ENCODE results near the gene ETFRF1.

ETFRF1 gene

GRCh38 chr12:25195056-25195971 lies at the start of gene ETFRF1, which contains the start of gene DNAI7:
TSS of gene ETFRF1 (plus strand) at chr12:25195237. CDS start at chr12:25203957, 8,720 bp downstream.
TSS of gene DNAI7 (minus strand) at chr12:25195160. CDS start at chr12:25195078, 82 bp downstream.
- peak; percentile 95 for DNase-seq (ENCODE audit: low spot score)
- FAIRE-seq: peak; percentile 13

- DNase-seq (ENCODE audit: low spot score) (no peak), FAIRE-seq (no peak)
Observed at GRCh38 chr12:25146686-25147085, 48.4 kb upstream of the ETFRF1 start.

- DNase-seq (ENCODE audit: low spot score) (peak; percentile 82), FAIRE-seq (peak; percentile 88)
Observed at GRCh38 chr12:25151476-25151875, 43.6 kb upstream of the ETFRF1 start.

GRCh38 chr12:25152055-25152454 lies 43.0 kb upstream of the ETFRF1 start:
- FAIRE-seq: no peak
- DNase-seq (ENCODE audit: low spot score): no peak

DNA sequence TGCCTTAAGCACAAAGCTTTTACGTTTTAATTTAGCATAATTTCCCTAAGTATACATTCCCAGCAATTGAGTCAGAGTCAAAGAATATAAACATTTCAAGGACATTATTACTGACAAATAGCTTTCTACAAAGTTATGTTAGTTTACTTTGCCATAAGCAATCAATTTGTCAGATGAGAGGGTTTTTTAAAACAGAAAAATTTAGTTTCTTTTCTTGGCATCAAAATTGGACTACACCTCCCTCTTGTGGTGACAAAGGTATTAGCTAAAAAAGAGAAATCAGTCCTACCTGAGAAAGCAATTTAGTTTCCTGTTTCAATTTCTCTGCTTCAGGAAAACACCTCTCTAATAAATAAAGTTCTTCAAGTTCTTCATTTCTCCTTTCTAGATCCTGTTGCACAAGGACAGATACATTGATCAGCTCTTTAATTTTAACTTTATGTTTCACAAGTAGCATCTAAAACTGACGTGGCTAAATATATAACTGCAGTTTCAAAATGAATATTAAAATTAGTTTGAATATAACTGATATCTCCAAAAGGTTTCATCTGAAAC lies 39.9 kb upstream of the ETFRF1 start:
- DNase-seq (ENCODE audit: low spot score): peak; percentile 28
- no peak for FAIRE-seq

- no peak for FAIRE-seq
- no peak for DNase-seq (ENCODE audit: low spot score)
Observed at GRCh38 chr12:25156061-25156460, 39.0 kb upstream of the ETFRF1 start.

GRCh38 chr12:25162866-25163265 lies 32.2 kb upstream of the ETFRF1 start:
- DNase-seq (ENCODE audit: low spot score) (no peak), FAIRE-seq (no peak)

DNA sequence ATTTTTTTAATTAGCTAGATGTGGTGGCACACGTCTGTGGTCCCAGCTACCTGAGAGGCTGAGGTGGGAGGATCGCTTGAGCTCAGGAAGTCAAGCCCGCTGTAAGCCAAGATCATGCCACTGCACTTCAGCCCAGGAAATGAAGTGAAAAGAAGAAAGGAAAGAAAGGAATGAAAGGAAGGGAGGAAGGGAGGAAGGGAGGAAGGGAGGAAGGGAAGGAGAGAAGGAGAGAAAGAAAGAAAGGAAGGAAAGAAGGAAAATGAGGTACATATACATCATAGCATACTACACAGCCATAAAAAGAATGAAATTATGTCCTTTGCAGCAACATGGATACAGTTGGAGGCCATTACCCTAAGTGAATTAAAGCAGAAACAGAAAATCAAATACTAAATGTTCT lies 12.3 kb upstream of the ETFRF1 start:
- no peak for DNase-seq (ENCODE audit: low spot score)
- FAIRE-seq: peak; percentile 37

DNA sequence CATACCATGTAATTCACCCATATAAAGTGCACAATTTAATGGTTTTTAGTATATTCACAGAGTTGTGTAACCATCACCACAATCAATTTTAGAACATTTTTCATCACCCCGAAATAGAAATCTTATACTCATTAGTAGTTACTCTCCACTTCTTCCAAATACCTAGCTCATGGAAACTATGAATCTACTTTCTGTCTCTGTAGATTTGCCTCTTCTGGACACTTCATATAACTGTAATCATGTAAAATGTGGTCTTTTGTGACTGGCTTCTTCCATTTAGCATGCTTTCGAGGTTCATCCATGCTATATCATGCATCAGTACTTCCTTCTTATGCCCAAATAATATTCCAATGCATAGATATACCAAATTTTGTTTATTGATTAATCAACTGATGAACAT lies 10.9 kb upstream of the ETFRF1 start:
- FAIRE-seq: no peak
- DNase-seq (ENCODE audit: low spot score): no peak

DNA sequence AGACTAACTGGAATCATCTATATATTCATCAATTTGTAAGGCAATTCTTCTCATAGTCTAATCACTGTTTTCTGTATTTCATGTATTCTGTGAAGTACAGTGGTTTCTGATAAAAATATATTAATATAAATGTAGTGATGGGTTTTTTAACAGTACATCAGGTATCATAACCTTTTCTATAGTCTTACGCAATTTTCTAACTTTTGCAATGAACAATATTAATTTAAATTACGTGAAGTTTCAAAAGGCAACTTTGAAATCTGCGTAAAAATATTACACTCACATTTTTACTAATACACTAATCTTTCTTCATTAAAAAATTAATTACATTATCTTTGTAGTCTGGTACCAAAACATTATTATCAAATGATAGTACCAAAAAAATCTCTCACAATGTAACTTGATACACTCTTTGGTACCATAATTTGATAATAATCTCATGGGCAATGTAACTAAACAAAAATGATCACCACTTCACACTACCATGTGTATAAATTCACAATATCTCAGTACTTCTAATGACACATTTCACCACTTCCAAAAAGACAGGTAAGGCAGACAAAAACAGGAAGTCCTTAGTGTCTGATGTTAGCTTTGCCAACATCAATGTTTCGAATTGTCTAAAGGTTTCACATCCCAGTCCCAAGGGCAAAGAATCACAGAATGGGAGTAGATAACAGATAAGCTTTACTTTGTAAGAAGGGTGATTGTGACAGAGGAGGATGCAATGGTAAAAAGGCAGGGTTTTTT lies 8.8 kb upstream of the ETFRF1 start:
- DNase-seq (ENCODE audit: low spot score): no peak
- FAIRE-seq: no peak

- no peak for FAIRE-seq
Observed at GRCh38 chr12:25186788-25187402, 8.1 kb upstream of the ETFRF1 start.

GRCh38 chr12:25187781-25188180 lies 7.3 kb upstream of the ETFRF1 start:
- DNase-seq (ENCODE audit: low spot score): peak; percentile 52

More at GRCh38 chr12:25186788-25187402, 8.1 kb upstream of the ETFRF1 start:
- DNase-seq (ENCODE audit: low spot score): no peak

GRCh38 chr12:25189656-25190055 lies 5.4 kb upstream of the ETFRF1 start:
- DNase-seq (ENCODE audit: low spot score) (no peak), FAIRE-seq (no peak)

More at GRCh38 chr12:25187781-25188180, 7.3 kb upstream of the ETFRF1 start:
- FAIRE-seq: no peak

DNA sequence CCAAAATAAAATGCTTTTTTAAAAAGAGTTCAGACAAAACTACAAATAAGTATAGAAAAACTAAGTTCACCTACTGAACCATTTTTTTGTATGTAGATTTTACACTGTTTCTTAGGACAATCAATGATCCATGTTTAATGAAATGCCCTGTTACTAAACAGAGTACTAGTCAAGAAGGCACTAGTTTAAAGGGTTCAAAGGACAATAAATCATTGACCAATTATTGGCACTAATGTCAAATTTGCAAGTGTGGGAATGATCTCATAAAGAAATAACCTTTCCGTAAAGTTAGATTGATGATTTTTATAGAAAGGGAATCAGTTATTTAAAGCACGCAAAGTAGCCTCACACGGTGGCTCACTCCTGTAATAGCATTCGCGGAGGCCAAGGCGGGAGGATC lies 4.2 kb upstream of the ETFRF1 start:
- no peak for DNase-seq (ENCODE audit: low spot score)
- no peak for FAIRE-seq

- FAIRE-seq: no peak
Observed at GRCh38 chr12:25194214-25194613, 823 bp upstream of the ETFRF1 start.

DNA sequence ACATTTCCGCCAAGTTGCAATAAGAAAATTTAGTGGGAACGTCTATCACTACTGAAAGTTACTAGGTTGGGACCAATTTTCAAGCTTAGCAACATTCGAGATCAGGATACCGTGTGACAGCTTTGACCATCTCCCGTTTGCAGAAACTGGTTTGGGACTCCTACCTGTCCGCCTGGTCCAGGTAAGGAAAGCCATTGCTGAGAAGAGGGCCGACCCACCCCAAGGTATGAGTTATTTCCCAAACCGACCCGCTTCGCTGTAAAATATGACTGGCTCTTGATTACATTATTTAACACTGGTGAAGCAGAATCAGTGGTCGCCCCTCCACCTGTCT lies 348 bp upstream of the ETFRF1 start:
- no peak for DNase-seq (ENCODE audit: low spot score)
- no peak for FAIRE-seq

More at GRCh38 chr12:25194214-25194613, 823 bp upstream of the ETFRF1 start:
- DNase-seq (ENCODE audit: low spot score): no peak

DNA sequence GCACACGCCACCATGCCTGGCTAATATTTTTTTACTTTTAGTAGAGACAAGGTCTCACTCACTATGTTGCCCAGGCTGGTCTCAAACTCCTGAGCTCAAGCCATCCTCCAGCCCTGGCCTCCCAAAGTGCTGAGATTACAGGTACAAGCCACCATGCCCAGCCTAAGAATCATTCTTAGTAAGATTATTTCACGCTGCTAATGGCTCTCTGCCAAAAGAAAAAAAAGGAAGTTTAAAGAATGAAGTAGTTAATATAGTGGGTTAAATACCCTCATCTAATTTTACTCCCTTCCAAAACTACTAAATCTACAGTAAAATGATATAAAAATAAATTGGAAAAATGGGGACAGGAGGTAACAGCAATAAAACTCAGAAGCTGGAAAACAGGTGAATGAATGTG lies 2.6 kb downstream of the ETFRF1 start:
- no peak for FAIRE-seq
- no peak for DNase-seq (ENCODE audit: low spot score)

DNA sequence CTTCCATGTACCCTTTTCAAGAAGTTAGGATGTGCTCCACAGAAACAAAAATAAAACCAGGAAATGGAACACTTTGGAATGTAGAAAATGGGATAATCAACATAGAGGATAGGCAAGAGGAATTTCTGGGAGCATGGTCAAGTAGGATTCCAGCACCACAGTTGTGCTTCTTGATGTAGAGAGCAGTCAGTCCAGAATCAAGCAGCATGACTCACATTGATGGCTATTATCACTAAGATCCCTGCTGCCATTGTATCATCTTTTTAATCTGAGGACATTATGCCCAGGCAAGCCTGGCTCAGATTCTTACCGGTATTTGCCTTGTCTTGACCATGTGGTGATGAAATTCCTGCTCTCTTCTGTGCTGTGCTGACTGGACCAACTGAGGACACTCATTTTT lies 5.7 kb downstream of the ETFRF1 start:
- FAIRE-seq (peak; percentile 56), DNase-seq (ENCODE audit: low spot score) (no peak)

DNA sequence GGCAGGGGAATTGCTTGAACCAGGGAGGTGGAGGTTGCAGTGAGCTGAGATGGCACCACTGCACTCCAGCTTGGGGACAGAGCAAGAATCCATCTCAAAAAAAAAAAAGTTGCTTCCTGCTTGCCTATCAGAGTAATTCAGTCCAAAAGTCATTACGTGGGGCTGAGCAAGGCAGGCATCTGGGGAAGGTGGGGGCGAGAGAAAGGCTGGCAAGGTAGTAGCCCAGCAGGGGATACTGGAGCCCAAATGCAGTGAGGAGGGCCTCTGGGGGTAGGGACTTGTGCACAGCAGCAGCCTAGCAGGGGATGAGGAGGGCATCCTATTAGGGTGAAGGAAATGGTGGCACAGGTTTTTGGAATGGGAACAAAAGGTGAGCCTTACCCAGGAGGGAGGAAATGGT lies 7.1 kb downstream of the ETFRF1 start:
- DNase-seq (ENCODE audit: low spot score): no peak
- no peak for FAIRE-seq

DNA sequence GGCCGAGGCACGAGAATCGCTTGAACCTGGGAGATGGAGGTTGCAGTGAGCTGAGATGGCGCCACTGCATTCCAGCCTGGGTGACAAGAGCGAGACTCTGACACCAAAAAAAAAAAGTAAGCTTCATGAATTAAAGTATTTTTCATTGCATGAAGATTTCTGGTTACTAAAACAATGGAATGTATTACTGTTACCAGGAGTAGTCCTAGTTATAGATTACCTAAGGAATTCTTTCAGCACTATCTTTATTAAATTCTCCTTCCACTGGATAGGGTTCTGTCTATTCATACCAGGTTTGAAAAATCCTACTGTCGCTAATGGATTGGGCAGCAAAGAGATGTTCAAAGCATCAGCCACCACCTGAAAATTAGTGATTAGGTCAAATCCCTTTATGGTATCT lies 12.4 kb downstream of the ETFRF1 start:
- DNase-seq (ENCODE audit: low spot score) (no peak), FAIRE-seq (no peak)

GRCh38 chr12:25207846-25208245 lies 12.8 kb downstream of the ETFRF1 start:
- DNase-seq (ENCODE audit: low spot score) (no peak), FAIRE-seq (no peak)

GRCh38 chr12:25208554-25208953 lies 13.5 kb downstream of the ETFRF1 start:
- FAIRE-seq (no peak), DNase-seq (ENCODE audit: low spot score) (no peak)
